ENCODE data around the gene ERBB4. TPM values are rescaled to one million over a fixed set of nuclear protein-coding genes. Genes with fewer than 3 reads are reported as not detected.

The ERBB4 gene
- polyA plus RNA-seq, 2 of the 4 experiments (the other 2 are of a cell fraction): not detected

DNA sequence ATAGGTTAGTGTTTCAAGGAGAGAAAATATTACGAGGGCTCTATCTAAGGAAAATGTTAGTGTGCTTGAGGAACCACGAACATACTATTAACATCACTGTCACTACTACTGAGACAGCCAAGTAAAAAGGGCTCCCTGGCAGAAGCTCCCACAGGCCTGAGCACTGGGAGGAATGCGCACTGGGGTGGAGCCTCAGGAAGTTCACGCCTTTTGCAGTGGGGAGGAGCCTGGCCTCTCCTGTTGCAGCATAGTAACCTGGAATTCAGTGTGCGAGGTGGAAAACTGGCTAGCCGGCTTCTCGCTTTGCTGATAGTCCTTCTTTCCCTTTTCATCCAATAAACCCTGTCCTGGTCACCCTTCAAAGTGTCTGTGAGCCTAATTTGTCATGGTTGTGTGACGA, 250.3 kb downstream of the ERBB4 start:
- Histone ChIP-seq H3K4me2 (no peak overlapping the region), H3K4me3 (no peak overlapping the region), H3K27ac (no peak overlapping the region), H3K9me3 (no peaks in the 10 kb centered on the region), H3K4me1 (no peaks in the 10 kb centered on the region)
- CTCF ChIA-PET: no interaction called here
- ATAC-seq (no peak), DNase-seq (ENCODE audit: low read depth in 1 of 2, low spot score in 1 of 2) (no peak), FAIRE-seq (no peak)
- TF ChIP-seq HOXA7 (CRISPR knock-in tag; IDR thresholded peaks at IDR 0.05) (no peak), RAD21 (conservative IDR thresholded peaks at IDR 0.05 in 1 of 2, IDR thresholded peaks at IDR 0.05 in 1 of 2) (no peak), ZC3H11A (IDR thresholded peaks at IDR 0.05) (no peak), MAZ (IDR thresholded peaks at IDR 0.05; ENCODE audit: borderline replicate concordance, low read depth, low read length) (no peak), CHD2 (IDR thresholded peaks at IDR 0.05; ENCODE audit: low read length, partially characterized antibody) (no peak), HDAC2 (IDR thresholded peaks at IDR 0.05) (no peak), HOXB5 (CRISPR knock-in tag; IDR thresholded peaks at IDR 0.05) (no peak), SMC3 (IDR thresholded peaks at IDR 0.05) (no peak), SREBF2 (IDR thresholded peaks at IDR 0.05) (no peak), GATA3 (IDR thresholded peaks at IDR 0.05; ENCODE audit: borderline replicate concordance) (no peak), HEYL (CRISPR knock-in tag; IDR thresholded peaks at IDR 0.05) (no peak), JUN (IDR thresholded peaks at IDR 0.05) (no peak), FOSL2 (IDR thresholded peaks at IDR 0.05) (no peak), FOSL2 (CRISPR knock-in tag; IDR thresholded peaks at IDR 0.05) (no peak), CBX2 (IDR thresholded peaks at IDR 0.05; ENCODE audit: borderline replicate concordance, low read depth) (no peak), POLR2AphosphoS2 (conservative IDR thresholded peaks at IDR 0.05; ENCODE audit: low read length) (no peak), NPAS2 (CRISPR knock-in tag; IDR thresholded peaks at IDR 0.05; ENCODE audit: borderline replicate concordance) (no peak), EHF (CRISPR knock-in tag; IDR thresholded peaks at IDR 0.05) (no peak), ZNF302 (CRISPR knock-in tag; IDR thresholded peaks at IDR 0.05) (no peak), KDM1A (IDR thresholded peaks at IDR 0.05; ENCODE audit: low read depth) (no peak), TFCP2L1 (CRISPR knock-in tag; IDR thresholded peaks at IDR 0.05) (no peak)
- 74% methylated on average over 8 of the region's 8 CpGs for WGBS (ENCODE audit: missing lambda C conversion rate)
- POLR2A ChIA-PET: no interaction called here

DNA sequence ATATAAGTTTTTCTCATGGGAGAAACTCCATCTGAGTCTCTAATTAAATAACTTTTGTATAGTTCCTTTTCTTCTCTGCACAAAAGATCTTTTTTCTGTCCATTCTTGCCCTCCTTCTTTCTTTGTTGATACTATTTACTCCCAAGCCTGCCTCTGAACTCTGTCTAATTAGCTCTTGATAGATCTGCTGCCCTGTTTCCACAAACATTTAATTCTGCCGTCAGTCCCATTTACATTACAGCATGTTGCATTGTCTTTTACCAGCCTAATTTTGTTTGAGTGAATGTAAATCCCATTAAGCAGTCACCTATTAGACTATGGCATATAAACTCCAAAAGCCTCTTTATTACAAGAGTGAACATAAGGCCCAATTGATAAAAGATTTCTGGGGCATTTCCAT, 254.4 kb downstream of the ERBB4 start:
- no peak overlapping the region for H3K4me2 ChIP-seq
- 69% methylated on average over 1 of the region's 1 CpG for WGBS (ENCODE audit: missing lambda C conversion rate)
- no peaks in the 10 kb centered on the region for H3K9me3 ChIP-seq
- ChIA-PET CTCF (no interaction called here), POLR2A (no interaction called here)
- H3K4me1 ChIP-seq: no peaks in the 10 kb centered on the region
- TF ChIP-seq, protein P1, sequence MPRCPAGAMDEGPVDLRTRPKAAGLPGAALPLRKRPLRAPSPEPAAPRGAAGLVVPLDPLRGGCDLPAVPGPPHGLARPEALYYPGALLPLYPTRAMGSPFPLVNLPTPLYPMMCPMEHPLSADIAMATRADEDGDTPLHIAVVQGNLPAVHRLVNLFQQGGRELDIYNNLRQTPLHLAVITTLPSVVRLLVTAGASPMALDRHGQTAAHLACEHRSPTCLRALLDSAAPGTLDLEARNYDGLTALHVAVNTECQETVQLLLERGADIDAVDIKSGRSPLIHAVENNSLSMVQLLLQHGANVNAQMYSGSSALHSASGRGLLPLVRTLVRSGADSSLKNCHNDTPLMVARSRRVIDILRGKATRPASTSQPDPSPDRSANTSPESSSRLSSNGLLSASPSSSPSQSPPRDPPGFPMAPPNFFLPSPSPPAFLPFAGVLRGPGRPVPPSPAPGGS (IDR thresholded peaks at IDR 0.05): no peak
- no peak for TF ChIP-seq SMC3 (IDR thresholded peaks at IDR 0.05)
- TF ChIP-seq NPAS2 (CRISPR knock-in tag; IDR thresholded peaks at IDR 0.05; ENCODE audit: borderline replicate concordance): no peak
- TF ChIP-seq MAZ (IDR thresholded peaks at IDR 0.05; ENCODE audit: borderline replicate concordance, low read depth, low read length): no peak
- no peak for TF ChIP-seq MAX (IDR thresholded peaks at IDR 0.05)
- no peak for TF ChIP-seq RFX5 (IDR thresholded peaks at IDR 0.05)
- no peak for TF ChIP-seq PHF8 (IDR thresholded peaks at IDR 0.05; ENCODE audit: borderline replicate concordance, low read depth)
- no peak for TF ChIP-seq HDAC2 (IDR thresholded peaks at IDR 0.05)
- TF ChIP-seq NR3C1 (IDR thresholded peaks at IDR 0.05): no peak
- no peak for TF ChIP-seq HES2 (IDR thresholded peaks at IDR 0.05)
- FAIRE-seq (no peak), ATAC-seq (no peak), DNase-seq (ENCODE audit: low read depth in 1 of 2, low spot score in 1 of 2) (no peak)
- H3K4me3 ChIP-seq: no peak overlapping the region
- H3K27ac ChIP-seq: no peak overlapping the region
